NT2/D1 (cell line): Measurements from ENCODE around the gene ZBTB32.

ENCODE experiments used
- DNase-seq: peaks from one replicate; pipeline ENCODE4 v3.0.0-alpha.2; 2011; ENCODE audit warnings: low read depth, low spot score
- H3K27me3 ChIP-seq: 2 replicates; pipeline ENCODE4 v1.6.0; 2011; ENCODE audit warnings: mild to moderate bottlenecking; ENCODE audit not compliant: insufficient read length, insufficient read depth
- H3K36me3 ChIP-seq: 2 replicates; pipeline ENCODE4 v1.6.1; 2011; ENCODE audit warnings: mild to moderate bottlenecking, low read length, mixed read lengths; ENCODE audit not compliant: insufficient read depth, insufficient read length
- H3K4me1 ChIP-seq: 2 replicates; pipeline ENCODE4 v1.5.1; 2011; ENCODE audit not compliant: insufficient read depth, insufficient read length
- H3K4me3 ChIP-seq: 2 replicates; pipeline ENCODE4 v1.5.1; 2011; ENCODE audit warnings: low read depth; ENCODE audit not compliant: insufficient read length
- H3K9ac ChIP-seq: 2 replicates; pipeline ENCODE4 v1.6.0; 2011; ENCODE audit warnings: low read depth; ENCODE audit not compliant: insufficient read length
- H3K9me3 ChIP-seq: 2 replicates; pipeline ENCODE4 v1.5.1; 2011; ENCODE audit warnings: mild to moderate bottlenecking, low read length; ENCODE audit not compliant: insufficient read depth
- SUZ12 ChIP-seq: IDR thresholded peaks from 2 replicates; pipeline ENCODE4 v1.6.1; 2011; ENCODE audit not compliant: insufficient read length, insufficient read depth; ENCODE audit errors: extremely low read depth
- YY1 ChIP-seq: IDR thresholded peaks from 2 replicates; pipeline ENCODE4 v1.6.1; 2011; ENCODE audit not compliant: insufficient read length, insufficient read depth
- ZNF274 ChIP-seq: IDR thresholded peaks from 2 replicates; pipeline ENCODE4 v1.6.1; 2011; ENCODE audit warnings: mild to moderate bottlenecking, low read depth, low read length

ZBTB32 gene

GRCh38 chr19:35745328-35746086, 41.1 kb downstream of the ZBTB32 start, which contains the start of the genes PSENEN and U2AF1L4:
Gene PSENEN, plus strand, starts transcription at chr19:35745651. Its CDS starts 280 bp downstream, at chr19:35745931.
Gene U2AF1L4, minus strand, starts transcription at chr19:35745418. Its CDS starts 27 bp downstream, at chr19:35745391.
- H3K4me3 ChIP-seq, result peak within 1 kb of the TSS; percentile 68
- DNase-seq, result peak; percentile 97
- peak within 1 kb of the TSS; percentile 90 for H3K9ac ChIP-seq
- H3K9me3 ChIP-seq, result no peaks in the 10 kb centered on the region
- TF ChIP-seq SUZ12, result no peak
- peak; percentile 40 for TF ChIP-seq YY1
- no peak for TF ChIP-seq ZNF274
- H3K27me3 ChIP-seq, result no peaks in the 10 kb centered on the region
- H3K36me3 ChIP-seq, result peaks cover 15% of the 10 kb centered on the region
- H3K4me1 ChIP-seq, result peaks cover 7% of the 10 kb centered on the region

GRCh38 chr19:35746087-35746462, 41.7 kb downstream of the ZBTB32 start:
- H3K4me1 ChIP-seq, result peaks cover 7% of the 10 kb centered on the region
- no peaks in the 10 kb centered on the region for H3K9me3 ChIP-seq
- no peaks in the 10 kb centered on the region for H3K27me3 ChIP-seq
- peaks cover 15% of the 10 kb centered on the region for H3K36me3 ChIP-seq
- no peak for TF ChIP-seq ZNF274
- TF ChIP-seq YY1, result no peak
- TF ChIP-seq SUZ12, result no peak
- no peak for DNase-seq
- H3K4me3 ChIP-seq, result peak overlapping the region; percentile 68
- peak overlapping the region; percentile 90 for H3K9ac ChIP-seq

- peak overlapping the region; percentile 90 for H3K9ac ChIP-seq
These were observed 42.2 kb downstream of the ZBTB32 start for GRCh38 chr19:35746531-35746930.

GRCh38 chr19:35748106-35749020, 44.0 kb downstream of the ZBTB32 start, which contains the start of gene LIN37:
Gene LIN37, plus strand, starts transcription at chr19:35748576. Its CDS starts 149 bp downstream, at chr19:35748725.
- peaks cover 3% of the 10 kb centered on the region for H3K4me1 ChIP-seq
- peak within 1 kb of the TSS; percentile 90 for H3K4me3 ChIP-seq
- peaks cover 20% of the 10 kb centered on the region for H3K36me3 ChIP-seq
- peak within 1 kb of the TSS; percentile 88 for H3K9ac ChIP-seq
- peak; percentile 97 for DNase-seq
- H3K27me3 ChIP-seq, result no peaks in the 10 kb centered on the region
- TF ChIP-seq ZNF274 (no peak), YY1 (no peak), SUZ12 (no peak)
- no peaks in the 10 kb centered on the region for H3K9me3 ChIP-seq

More at GRCh38 chr19:35746531-35746930, 42.2 kb downstream of the ZBTB32 start:
- Histone ChIP-seq H3K27me3 (no peaks in the 10 kb centered on the region), H3K36me3 (peaks cover 15% of the 10 kb centered on the region), H3K9me3 (no peaks in the 10 kb centered on the region), H3K4me1 (peaks cover 7% of the 10 kb centered on the region), H3K4me3 (no peak overlapping the region)
- no peak for DNase-seq
- no peak for TF ChIP-seq SUZ12
- no peak for TF ChIP-seq ZNF274
- no peak for TF ChIP-seq YY1

GRCh38 chr19:35750167-35750566, 45.8 kb downstream of the ZBTB32 start:
- H3K27me3 ChIP-seq, result no peaks in the 10 kb centered on the region
- no peaks in the 10 kb centered on the region for H3K4me1 ChIP-seq
- H3K36me3 ChIP-seq, result peaks cover 27% of the 10 kb centered on the region
- no peak overlapping the region for H3K4me3 ChIP-seq
- H3K9me3 ChIP-seq, result no peaks in the 10 kb centered on the region
- TF ChIP-seq SUZ12 (no peak), ZNF274 (no peak), YY1 (no peak)
- DNase-seq, result no peak
- H3K9ac ChIP-seq, result no peak overlapping the region

GRCh38 chr19:35751839-35752745, 47.7 kb downstream of the ZBTB32 start:
- H3K9me3 ChIP-seq, result no peaks in the 10 kb centered on the region
- H3K27me3 ChIP-seq, result no peaks in the 10 kb centered on the region
- no peak for TF ChIP-seq ZNF274
- TF ChIP-seq SUZ12, result no peak
- TF ChIP-seq YY1, result no peak
- H3K4me1 ChIP-seq, result no peaks in the 10 kb centered on the region
- H3K4me3 ChIP-seq, result no peak overlapping the region
- no peak overlapping the region for H3K9ac ChIP-seq
- DNase-seq, result no peak
- H3K36me3 ChIP-seq, result peaks cover 31% of the 10 kb centered on the region
